HFF-Myc (cell line): ENCODE measurements around the gene SMIM32.

Experiments
- DNase-seq: peaks from one replicate; pipeline ENCODE4 v3.0.0-alpha.2; 2011; ENCODE audit warnings: low read depth; ENCODE audit errors: extremely low read depth
- H3K4me3 ChIP-seq: replicated peaks from 2 replicates; pipeline ENCODE4 v1.5.1; 2011; ENCODE audit warnings: low read depth, mild to moderate bottlenecking, control low read depth, low read length
- TF ChIP-seq, protein P1 (sequence below): IDR thresholded peaks from 2 replicates; pipeline ENCODE4 v1.5.1; 2012; ENCODE audit warnings: mild to moderate bottlenecking, low read depth, low read length, control low read depth; ENCODE audit errors: missing control alignments

The SMIM32 gene

GRCh38 chr5:136203303-136203922, 10.5 kb upstream of the SMIM32 start:
- H3K4me3 ChIP-seq, result no peak overlapping the region

DNA sequence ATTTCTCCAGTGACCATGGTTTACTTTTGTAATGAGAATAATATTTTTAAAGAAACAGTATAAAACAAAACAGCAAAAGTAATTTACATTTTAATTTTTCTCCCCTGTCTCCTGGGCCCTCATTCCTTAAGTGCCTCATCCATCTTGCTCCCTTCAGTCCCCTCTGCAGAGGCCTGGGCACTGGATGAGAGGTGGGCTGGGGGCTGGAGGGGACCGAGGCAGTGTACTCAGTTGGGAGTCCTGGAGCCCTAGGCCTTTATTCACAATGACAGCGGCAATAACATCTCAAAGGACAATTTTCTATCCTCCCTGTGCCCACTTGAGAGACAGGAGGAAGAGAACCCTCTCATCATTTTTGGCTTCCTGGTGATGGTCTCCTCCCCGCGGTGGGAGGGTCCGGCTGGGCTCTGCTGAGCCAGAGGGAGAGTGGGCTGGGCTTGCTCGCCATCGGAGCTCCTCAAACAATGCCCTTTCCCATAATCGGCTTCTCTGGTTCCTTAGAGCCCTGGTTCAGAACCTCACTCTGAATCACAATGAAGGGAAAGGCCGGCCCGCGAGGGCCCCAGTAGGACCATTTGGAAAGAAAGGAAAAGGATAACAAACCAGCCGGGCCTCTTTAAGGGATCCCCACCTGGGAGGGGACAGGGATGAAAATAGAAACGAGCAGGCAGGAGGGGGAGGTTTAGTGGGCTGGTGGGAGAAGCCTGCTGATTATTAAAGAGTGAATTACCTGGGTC, 9.7 kb upstream of the SMIM32 start:
- no peak for DNase-seq
- no peak overlapping the region for H3K4me3 ChIP-seq
- TF ChIP-seq, protein P1, sequence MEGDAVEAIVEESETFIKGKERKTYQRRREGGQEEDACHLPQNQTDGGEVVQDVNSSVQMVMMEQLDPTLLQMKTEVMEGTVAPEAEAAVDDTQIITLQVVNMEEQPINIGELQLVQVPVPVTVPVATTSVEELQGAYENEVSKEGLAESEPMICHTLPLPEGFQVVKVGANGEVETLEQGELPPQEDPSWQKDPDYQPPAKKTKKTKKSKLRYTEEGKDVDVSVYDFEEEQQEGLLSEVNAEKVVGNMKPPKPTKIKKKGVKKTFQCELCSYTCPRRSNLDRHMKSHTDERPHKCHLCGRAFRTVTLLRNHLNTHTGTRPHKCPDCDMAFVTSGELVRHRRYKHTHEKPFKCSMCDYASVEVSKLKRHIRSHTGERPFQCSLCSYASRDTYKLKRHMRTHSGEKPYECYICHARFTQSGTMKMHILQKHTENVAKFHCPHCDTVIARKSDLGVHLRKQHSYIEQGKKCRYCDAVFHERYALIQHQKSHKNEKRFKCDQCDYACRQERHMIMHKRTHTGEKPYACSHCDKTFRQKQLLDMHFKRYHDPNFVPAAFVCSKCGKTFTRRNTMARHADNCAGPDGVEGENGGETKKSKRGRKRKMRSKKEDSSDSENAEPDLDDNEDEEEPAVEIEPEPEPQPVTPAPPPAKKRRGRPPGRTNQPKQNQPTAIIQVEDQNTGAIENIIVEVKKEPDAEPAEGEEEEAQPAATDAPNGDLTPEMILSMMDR, result no peak

More at GRCh38 chr5:136203303-136203922, 10.5 kb upstream of the SMIM32 start:
- TF ChIP-seq, protein P1, result no peak
- no peak for DNase-seq

GRCh38 chr5:136201870-136202269, 8.9 kb upstream of the SMIM32 start:
- DNase-seq, result no peak
- no peak overlapping the region for H3K4me3 ChIP-seq
- TF ChIP-seq, protein P1, result no peak

- H3K4me3 ChIP-seq, result no peak overlapping the region
- no peak for DNase-seq
- TF ChIP-seq, protein P1, result no peak
Measured at GRCh38 chr5:136200761-136201160, 7.8 kb upstream of the SMIM32 start.

DNA sequence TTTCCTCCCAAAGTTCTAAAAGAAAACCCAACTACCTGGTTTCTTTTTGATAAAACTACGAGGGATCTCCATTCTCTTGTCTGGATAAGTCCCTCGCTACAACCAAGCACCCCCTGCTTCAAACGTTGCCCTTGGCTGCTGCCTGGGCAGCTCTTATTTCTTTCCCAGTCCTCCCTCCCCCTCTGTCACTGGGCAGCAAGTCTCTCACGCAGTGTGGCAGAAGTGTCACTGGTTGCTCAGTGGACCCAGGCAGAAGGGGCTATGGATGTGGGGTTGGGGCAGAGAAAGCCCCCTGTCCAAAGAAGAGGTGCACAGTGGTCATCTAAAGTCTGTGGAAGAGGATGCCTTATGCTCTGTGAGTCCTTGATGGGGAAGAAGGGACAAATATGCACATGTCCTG, 7.2 kb upstream of the SMIM32 start:
- no peak overlapping the region for H3K4me3 ChIP-seq
- TF ChIP-seq, protein P1, result no peak
- DNase-seq, result no peak

DNA sequence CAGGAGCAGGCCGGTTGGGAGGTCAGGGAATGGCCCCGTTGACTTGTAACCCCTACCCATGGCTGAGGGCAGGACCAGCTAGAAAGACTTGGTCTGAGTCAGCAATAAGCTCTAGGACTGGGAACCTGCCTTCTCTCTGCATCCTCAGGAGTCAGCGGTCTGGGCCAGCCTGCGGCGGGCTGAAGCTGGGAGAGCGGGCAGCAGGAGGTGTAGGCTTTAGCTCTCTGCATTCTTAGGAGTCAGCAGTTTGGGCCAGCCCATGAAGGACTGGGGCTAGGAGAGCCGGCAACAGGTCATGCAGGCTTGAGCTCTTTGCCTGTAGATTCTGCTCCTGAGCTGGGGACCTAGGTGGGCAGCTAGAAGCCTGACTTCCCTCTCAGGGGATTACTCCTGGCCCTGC, 6.4 kb upstream of the SMIM32 start:
- no peak overlapping the region for H3K4me3 ChIP-seq
- TF ChIP-seq, protein P1, result no peak
- no peak for DNase-seq
